ENCODE data around the gene S100A8.
"Not testable (repeated sequence)": the region's sequence is repeated elsewhere in the genome, so short reads cannot be mapped to it uniquely, and the experiment has no call there.

The S100A8 gene

GRCh38 chr1:153415850-153416570, 25.1 kb upstream of the S100A8 start, which contains the start of gene S100A7A:
TSS of gene S100A7A (plus strand) at chr1:153416520. CDS start at chr1:153418083, 1,563 bp downstream.
- DNase-seq = no peak

- DNase-seq = not testable (repeated sequence)
These were observed 23.1 kb upstream of the S100A8 start for GRCh38 chr1:153413961-153414360.

- not testable (repeated sequence) for DNase-seq
These were observed 16.4 kb upstream of the S100A8 start for GRCh38 chr1:153407274-153407673.

GRCh38 chr1:153405825-153406599, 15.1 kb upstream of the S100A8 start:
- not testable (repeated sequence) for DNase-seq

- peak; percentile 54 for DNase-seq
These were observed 13.9 kb upstream of the S100A8 start for GRCh38 chr1:153404768-153405167.

GRCh38 chr1:153404086-153404635, 13.3 kb upstream of the S100A8 start:
- no peak for DNase-seq

- no peak for DNase-seq
These were observed 12.7 kb upstream of the S100A8 start for GRCh38 chr1:153403421-153404085.

GRCh38 chr1:153402226-153402625, 11.4 kb upstream of the S100A8 start:
- no peak for DNase-seq

GRCh38 chr1:153401461-153401860, 10.6 kb upstream of the S100A8 start:
- no peak for DNase-seq

- DNase-seq = no peak
These were observed 9.4 kb upstream of the S100A8 start for GRCh38 chr1:153400244-153400643.

- no peak for DNase-seq
These were observed 8.7 kb upstream of the S100A8 start for GRCh38 chr1:153399401-153400055.

- no peak for DNase-seq
These were observed 7.2 kb upstream of the S100A8 start for GRCh38 chr1:153397924-153398651.

- DNase-seq = no peak
These were observed 6.4 kb upstream of the S100A8 start for GRCh38 chr1:153397051-153397923.

- DNase-seq = no peak
These were observed 5.6 kb upstream of the S100A8 start for GRCh38 chr1:153396461-153396860.

GRCh38 chr1:153395776-153396175, 4.9 kb upstream of the S100A8 start:
- no peak for DNase-seq

- no peak for DNase-seq
These were observed 4.3 kb upstream of the S100A8 start for GRCh38 chr1:153395136-153395685.

- DNase-seq = no peak
These were observed 3.5 kb upstream of the S100A8 start for GRCh38 chr1:153394391-153394790.

GRCh38 chr1:153393926-153394325, 3.1 kb upstream of the S100A8 start:
- no peak for DNase-seq

GRCh38 chr1:153392822-153393221, 1.9 kb upstream of the S100A8 start:
- no peak for DNase-seq

- DNase-seq = no peak
These were observed 1.4 kb upstream of the S100A8 start for GRCh38 chr1:153392258-153392657.

Measured in stimulated activated CD4-positive, alpha-beta T cell treated with anti-CD3 and anti-CD28 coated beads, Interleukin-4, amount 100 ng/mL, for 24 hours (primary cell).